Measurements from ENCODE around the gene GALNT17. TPM values are rescaled to one million over a fixed set of nuclear protein-coding genes. Genes with fewer than 3 reads are reported as not detected.

The GALNT17 gene
- total RNA-seq, 3 donors from 2014 or later: 1.2 to 9.9 (median 3.3) TPM

GRCh38 chr7:71750290-71750689 is 618.3 kb downstream of the GALNT17 start:
- H3K36me3 ChIP-seq: no peaks in the 10 kb centered on the region
- TF ChIP-seq POLR2AphosphoS5 (IDR thresholded peaks at IDR 0.05) (no peak), CTCF (IDR thresholded peaks at IDR 0.05) (no peak)
- H3K9me3 ChIP-seq: no peaks in the 10 kb centered on the region
- no peaks in the 10 kb centered on the region for H3K4me1 ChIP-seq
- intact Hi-C loops (cut with DNase I; ENCODE audit: low total_unique reads): no loop called here
- H3K4me3 ChIP-seq: no peak overlapping the region
- H3K27me3 ChIP-seq: peaks cover 0 to 20% of the 10 kb centered on the region in 2 donors
- H3K27ac ChIP-seq: no peak overlapping the region
- DNase-seq (ENCODE audit: low spot score in 2 of 2): no peak

- H3K4me3 ChIP-seq: peak overlapping the region in 1 of 3 donors; percentile 6
- no peak overlapping the region for H3K27ac ChIP-seq
- peak in 2 of 3 donors; percentile 15 to 23 for TF ChIP-seq CTCF (IDR thresholded peaks at IDR 0.05)
- no peak for TF ChIP-seq POLR2A (IDR thresholded peaks at IDR 0.05)
- intact Hi-C loops (cut with DNase I; ENCODE audit: low total_unique reads): no loop called here
- no peaks in the 10 kb centered on the region for H3K4me1 ChIP-seq
- DNase-seq (ENCODE audit: low spot score in 2 of 2): no peak
- peaks cover 0 to 20% of the 10 kb centered on the region in 2 donors for H3K27me3 ChIP-seq
- H3K9me3 ChIP-seq: peaks cover 0 to 18% of the 10 kb centered on the region in 2 donors
- H3K36me3 ChIP-seq: no peaks in the 10 kb centered on the region
Observed at GRCh38 chr7:71752171-71752935, 620.4 kb downstream of the GALNT17 start.

- Histone ChIP-seq H3K4me3 (no peak overlapping the region), H3K9me3 (peaks cover 0 to 21% of the 10 kb centered on the region in 2 donors), H3K27ac (no peak overlapping the region), H3K27me3 (peaks cover 0 to 20% of the 10 kb centered on the region in 2 donors), H3K4me1 (no peaks in the 10 kb centered on the region), H3K36me3 (no peaks in the 10 kb centered on the region)
- no peak for DNase-seq (ENCODE audit: low spot score in 2 of 2)
- TF ChIP-seq POLR2AphosphoS5 (IDR thresholded peaks at IDR 0.05) (no peak), POLR2A (IDR thresholded peaks at IDR 0.05) (no peak), CTCF (IDR thresholded peaks at IDR 0.05) (no peak)
- intact Hi-C loops (cut with DNase I; ENCODE audit: low total_unique reads): no loop called here
Observed at GRCh38 chr7:71753236-71753635, 621.3 kb downstream of the GALNT17 start.

GRCh38 chr7:71753956-71754664 is 622.2 kb downstream of the GALNT17 start:
- no peak for TF ChIP-seq POLR2A (IDR thresholded peaks at IDR 0.05)
- TF ChIP-seq POLR2AphosphoS5 (IDR thresholded peaks at IDR 0.05): no peak
- no peak for TF ChIP-seq CTCF (IDR thresholded peaks at IDR 0.05)
- H3K27ac ChIP-seq: no peak overlapping the region
- H3K27me3 ChIP-seq: peaks cover 0 to 20% of the 10 kb centered on the region in 2 donors
- H3K9me3 ChIP-seq: peaks cover 0 to 21% of the 10 kb centered on the region in 2 donors
- no peak overlapping the region for H3K4me3 ChIP-seq
- no peak for DNase-seq (ENCODE audit: low spot score in 2 of 2)
- no peaks in the 10 kb centered on the region for H3K4me1 ChIP-seq
- H3K36me3 ChIP-seq: no peaks in the 10 kb centered on the region
- intact Hi-C loops (cut with DNase I; ENCODE audit: low total_unique reads): no loop called here

GRCh38 chr7:71754828-71755227 is 622.9 kb downstream of the GALNT17 start:
- no peak overlapping the region for H3K27ac ChIP-seq
- H3K4me1 ChIP-seq: no peaks in the 10 kb centered on the region
- no peak for DNase-seq (ENCODE audit: low spot score in 2 of 2)
- peaks cover 0 to 21% of the 10 kb centered on the region in 2 donors for H3K9me3 ChIP-seq
- H3K4me3 ChIP-seq: no peak overlapping the region
- TF ChIP-seq POLR2A (IDR thresholded peaks at IDR 0.05) (no peak), CTCF (IDR thresholded peaks at IDR 0.05) (no peak), POLR2AphosphoS5 (IDR thresholded peaks at IDR 0.05) (no peak)
- intact Hi-C loops (cut with DNase I; ENCODE audit: low total_unique reads): no loop called here
- no peaks in the 10 kb centered on the region for H3K36me3 ChIP-seq
- H3K27me3 ChIP-seq: peaks cover 0 to 20% of the 10 kb centered on the region in 2 donors

All from breast epithelium (tissue), 4 donors.